ENCODE results near the gene SYNE3.

Gene SYNE3

GRCh38 chr14:95535226-95536021 is 19.0 kb upstream of the SYNE3 start:
- peak overlapping the region; percentile 87 for H3K4me3 ChIP-seq (ENCODE audit: low read depth, low read length)
- no peak for TF ChIP-seq CTCF (IDR thresholded peaks at IDR 0.05; ENCODE audit: borderline replicate concordance, insufficient read depth, low read depth, low read length)

GRCh38 chr14:95534299-95535225 is 18.1 kb upstream of the SYNE3 start, which contains the start of gene GLRX5:
Gene GLRX5 (plus strand): TSS chr14:95535050. CDS start chr14:95535090, 40 bp downstream.
- TF ChIP-seq CTCF (IDR thresholded peaks at IDR 0.05; ENCODE audit: borderline replicate concordance, insufficient read depth, low read depth, low read length), result no peak
- H3K4me3 ChIP-seq (ENCODE audit: low read depth, low read length), result peak within 1 kb of the TSS; percentile 87

- TF ChIP-seq CTCF (IDR thresholded peaks at IDR 0.05; ENCODE audit: borderline replicate concordance, insufficient read depth, low read depth, low read length), result no peak
- peak overlapping the region; percentile 87 for H3K4me3 ChIP-seq (ENCODE audit: low read depth, low read length)
Observed at GRCh38 chr14:95533822-95534221, 17.4 kb upstream of the SYNE3 start.

- H3K4me3 ChIP-seq (ENCODE audit: low read depth, low read length), result peak overlapping the region; percentile 87
- TF ChIP-seq CTCF (IDR thresholded peaks at IDR 0.05; ENCODE audit: borderline replicate concordance, insufficient read depth, low read depth, low read length), result no peak
Observed at GRCh38 chr14:95533391-95533821, 17.0 kb upstream of the SYNE3 start.

- no peak for TF ChIP-seq CTCF (IDR thresholded peaks at IDR 0.05; ENCODE audit: borderline replicate concordance, insufficient read depth, low read depth, low read length)
- peak overlapping the region; percentile 87 for H3K4me3 ChIP-seq (ENCODE audit: low read depth, low read length)
Observed at GRCh38 chr14:95531969-95532368, 15.5 kb upstream of the SYNE3 start.

- no peak overlapping the region for H3K4me3 ChIP-seq (ENCODE audit: low read depth, low read length)
- no peak for TF ChIP-seq CTCF (IDR thresholded peaks at IDR 0.05; ENCODE audit: borderline replicate concordance, insufficient read depth, low read depth, low read length)
Observed at GRCh38 chr14:95531473-95531872, 15.0 kb upstream of the SYNE3 start.

Measured in GM12875 (cell line).